SK-N-SH (cell line): ENCODE data around the gene TRPV3.
"Not testable (repeated sequence)": the region's sequence is repeated elsewhere in the genome, so short reads cannot be mapped to it uniquely, and the experiment has no call there.

Experiments
- CHD2 ChIP-seq: fragments of 150-350 bp; IDR thresholded peaks from 2 replicates; pipeline ENCODE4 v1.6.1; 2018; ENCODE audit warnings: low read length; ENCODE audit not compliant: partially characterized antibody
- EP300 ChIP-seq, 2 experiments: IDR thresholded peaks; 2 replicates each; pipeline versions ENCODE4 v1.4.0 to v1.6.1; 2012; ENCODE audit warnings: borderline replicate concordance in 1 of 2, low read depth in 1 of 2, low read length in 1 of 2
- FOXJ3 ChIP-seq: sonication (generic); formaldehyde crosslinking; IDR thresholded peaks from 2 replicates; pipeline ENCODE4 v1.5.1; 2020; ENCODE audit warnings: mild to moderate bottlenecking, missing genetic modification reagents
- IRF3 ChIP-seq: fragments of 150-350 bp; IDR thresholded peaks from 2 replicates; pipeline ENCODE4 v1.6.1; 2016; ENCODE audit warnings: mild to moderate bottlenecking, low read depth, low read length
- JUND ChIP-seq: IDR thresholded peaks from 2 replicates; pipeline ENCODE4 v1.4.0; 2012
- NFIC ChIP-seq: IDR thresholded peaks from 2 replicates; pipeline ENCODE4 v1.4.0; 2012; ENCODE audit warnings: borderline replicate concordance
- POLR2AphosphoS5 ChIP-seq: IDR thresholded peaks from 2 replicates; pipeline ENCODE4 v1.6.1; 2012; ENCODE audit warnings: low read depth, low read length
- TCF12 ChIP-seq: IDR thresholded peaks from 2 replicates; pipeline ENCODE4 v1.4.0; 2012
- USF1 ChIP-seq: IDR thresholded peaks from 2 replicates; pipeline ENCODE4 v1.4.0; 2012; ENCODE audit warnings: low read depth, borderline replicate concordance
- TF ChIP-seq, protein P1 (sequence below): fragments of 200-600 bp; sonication (generic); IDR thresholded peaks from 2 replicates; pipeline ENCODE4 v1.6.1; 2017; ENCODE audit warnings: antibody characterized with exemption, mild to moderate bottlenecking, moderate library complexity
- TF ChIP-seq, protein P2 (sequence below): IDR thresholded peaks from 2 replicates; pipeline ENCODE4 v1.4.0; 2012; ENCODE audit warnings: low read depth, borderline replicate concordance
- TF ChIP-seq, protein P3 (sequence below): IDR thresholded peaks from 2 replicates; pipeline ENCODE4 v1.6.1; 2012; ENCODE audit warnings: mild to moderate bottlenecking, low read depth, low read length, moderate library complexity

DNA sequence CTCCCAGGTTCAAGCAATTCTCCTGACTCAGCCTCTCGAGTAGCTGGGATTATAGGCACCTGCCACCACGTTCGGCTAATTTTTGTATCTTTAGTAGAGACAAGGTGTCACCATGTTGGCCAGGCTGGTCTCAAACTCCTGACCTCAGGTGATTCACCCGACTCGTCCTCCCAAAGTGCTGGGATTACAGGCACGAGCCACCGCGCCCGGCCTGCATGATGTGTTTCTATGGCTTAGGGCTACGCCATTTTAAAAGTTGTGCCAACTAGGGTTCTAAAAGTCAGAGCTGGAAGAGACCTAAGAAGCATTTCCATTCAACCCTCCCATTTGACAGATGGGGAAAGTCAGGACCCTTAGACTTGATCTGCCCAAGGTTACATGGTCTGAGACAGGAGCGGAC, 43.4 kb downstream of the TRPV3 start:
- not testable (repeated sequence) for TF ChIP-seq NFIC; FOXJ3 (CRISPR knock-in tag); IRF3; JUND; EP300 (IDR thresholded peaks at IDR 0.05; ENCODE audit: borderline replicate concordance in 1 of 2, low read depth in 1 of 2, low read length in 1 of 2); POLR2AphosphoS5; TCF12; USF1; CHD2
- TF ChIP-seq, protein P1, sequence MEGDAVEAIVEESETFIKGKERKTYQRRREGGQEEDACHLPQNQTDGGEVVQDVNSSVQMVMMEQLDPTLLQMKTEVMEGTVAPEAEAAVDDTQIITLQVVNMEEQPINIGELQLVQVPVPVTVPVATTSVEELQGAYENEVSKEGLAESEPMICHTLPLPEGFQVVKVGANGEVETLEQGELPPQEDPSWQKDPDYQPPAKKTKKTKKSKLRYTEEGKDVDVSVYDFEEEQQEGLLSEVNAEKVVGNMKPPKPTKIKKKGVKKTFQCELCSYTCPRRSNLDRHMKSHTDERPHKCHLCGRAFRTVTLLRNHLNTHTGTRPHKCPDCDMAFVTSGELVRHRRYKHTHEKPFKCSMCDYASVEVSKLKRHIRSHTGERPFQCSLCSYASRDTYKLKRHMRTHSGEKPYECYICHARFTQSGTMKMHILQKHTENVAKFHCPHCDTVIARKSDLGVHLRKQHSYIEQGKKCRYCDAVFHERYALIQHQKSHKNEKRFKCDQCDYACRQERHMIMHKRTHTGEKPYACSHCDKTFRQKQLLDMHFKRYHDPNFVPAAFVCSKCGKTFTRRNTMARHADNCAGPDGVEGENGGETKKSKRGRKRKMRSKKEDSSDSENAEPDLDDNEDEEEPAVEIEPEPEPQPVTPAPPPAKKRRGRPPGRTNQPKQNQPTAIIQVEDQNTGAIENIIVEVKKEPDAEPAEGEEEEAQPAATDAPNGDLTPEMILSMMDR: not testable (repeated sequence)
- TF ChIP-seq, protein P2, sequence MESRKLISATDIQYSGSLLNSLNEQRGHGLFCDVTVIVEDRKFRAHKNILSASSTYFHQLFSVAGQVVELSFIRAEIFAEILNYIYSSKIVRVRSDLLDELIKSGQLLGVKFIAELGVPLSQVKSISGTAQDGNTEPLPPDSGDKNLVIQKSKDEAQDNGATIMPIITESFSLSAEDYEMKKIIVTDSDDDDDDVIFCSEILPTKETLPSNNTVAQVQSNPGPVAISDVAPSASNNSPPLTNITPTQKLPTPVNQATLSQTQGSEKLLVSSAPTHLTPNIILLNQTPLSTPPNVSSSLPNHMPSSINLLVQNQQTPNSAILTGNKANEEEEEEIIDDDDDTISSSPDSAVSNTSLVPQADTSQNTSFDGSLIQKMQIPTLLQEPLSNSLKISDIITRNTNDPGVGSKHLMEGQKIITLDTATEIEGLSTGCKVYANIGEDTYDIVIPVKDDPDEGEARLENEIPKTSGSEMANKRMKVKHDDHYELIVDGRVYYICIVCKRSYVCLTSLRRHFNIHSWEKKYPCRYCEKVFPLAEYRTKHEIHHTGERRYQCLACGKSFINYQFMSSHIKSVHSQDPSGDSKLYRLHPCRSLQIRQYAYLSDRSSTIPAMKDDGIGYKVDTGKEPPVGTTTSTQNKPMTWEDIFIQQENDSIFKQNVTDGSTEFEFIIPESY: not testable (repeated sequence)
- TF ChIP-seq, protein P3, sequence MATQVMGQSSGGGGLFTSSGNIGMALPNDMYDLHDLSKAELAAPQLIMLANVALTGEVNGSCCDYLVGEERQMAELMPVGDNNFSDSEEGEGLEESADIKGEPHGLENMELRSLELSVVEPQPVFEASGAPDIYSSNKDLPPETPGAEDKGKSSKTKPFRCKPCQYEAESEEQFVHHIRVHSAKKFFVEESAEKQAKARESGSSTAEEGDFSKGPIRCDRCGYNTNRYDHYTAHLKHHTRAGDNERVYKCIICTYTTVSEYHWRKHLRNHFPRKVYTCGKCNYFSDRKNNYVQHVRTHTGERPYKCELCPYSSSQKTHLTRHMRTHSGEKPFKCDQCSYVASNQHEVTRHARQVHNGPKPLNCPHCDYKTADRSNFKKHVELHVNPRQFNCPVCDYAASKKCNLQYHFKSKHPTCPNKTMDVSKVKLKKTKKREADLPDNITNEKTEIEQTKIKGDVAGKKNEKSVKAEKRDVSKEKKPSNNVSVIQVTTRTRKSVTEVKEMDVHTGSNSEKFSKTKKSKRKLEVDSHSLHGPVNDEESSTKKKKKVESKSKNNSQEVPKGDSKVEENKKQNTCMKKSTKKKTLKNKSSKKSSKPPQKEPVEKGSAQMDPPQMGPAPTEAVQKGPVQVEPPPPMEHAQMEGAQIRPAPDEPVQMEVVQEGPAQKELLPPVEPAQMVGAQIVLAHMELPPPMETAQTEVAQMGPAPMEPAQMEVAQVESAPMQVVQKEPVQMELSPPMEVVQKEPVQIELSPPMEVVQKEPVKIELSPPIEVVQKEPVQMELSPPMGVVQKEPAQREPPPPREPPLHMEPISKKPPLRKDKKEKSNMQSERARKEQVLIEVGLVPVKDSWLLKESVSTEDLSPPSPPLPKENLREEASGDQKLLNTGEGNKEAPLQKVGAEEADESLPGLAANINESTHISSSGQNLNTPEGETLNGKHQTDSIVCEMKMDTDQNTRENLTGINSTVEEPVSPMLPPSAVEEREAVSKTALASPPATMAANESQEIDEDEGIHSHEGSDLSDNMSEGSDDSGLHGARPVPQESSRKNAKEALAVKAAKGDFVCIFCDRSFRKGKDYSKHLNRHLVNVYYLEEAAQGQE: not testable (repeated sequence)
